GM12891 (cell line): ENCODE measurements around the gene KRT84.

Source experiments
- PAX5 ChIP-seq: IDR thresholded peaks from 2 replicates; pipeline ENCODE4 v1.6.1; 2011; ENCODE audit warnings: low read length, moderate library complexity, mild to moderate bottlenecking; ENCODE audit not compliant: insufficient read depth, severe bottlenecking
- POLR2A ChIP-seq: IDR thresholded peaks from 2 replicates; pipeline ENCODE4 v1.6.1; 2011; ENCODE audit warnings: low read depth, low read length, control low read depth
- POLR2AphosphoS5 ChIP-seq: IDR thresholded peaks from 2 replicates; pipeline ENCODE4 v1.6.1; 2011; ENCODE audit warnings: low read depth, low read length, control low read depth

GRCh38 chr12:52398176-52398575 lies 12.7 kb upstream of the KRT84 start:
- TF ChIP-seq POLR2A: no peak
- no peak for TF ChIP-seq POLR2AphosphoS5
- TF ChIP-seq PAX5: no peak
